CD14-positive monocyte (primary cell): ENCODE data around the gene ARMC5. TPM values are rescaled to one million over a fixed set of nuclear protein-coding genes. Genes with fewer than 3 reads are reported as not detected.

Source experiments
- DNase-seq, 3 donors: peaks; one replicate each; pipeline ENCODE4 v3.0.0-alpha.2; 2011 to 2022
- H2AFZ ChIP-seq: 2 replicates; pipeline ENCODE4 v1.6.0; 2012; ENCODE audit warnings: mild to moderate bottlenecking, low read depth, low read length, inconsistent platforms; ENCODE audit not compliant: insufficient read depth, poor library complexity, severe bottlenecking
- H3K27ac ChIP-seq, 2 donors: 1 replicate in 1 of 2; 2 replicates in 1 of 2; pipeline ENCODE4 v1.5.1; 2012 to 2013; ENCODE audit warnings: low read length in 2 of 2, control low read depth in 1 of 2, inconsistent platforms in 1 of 2, low read depth in 1 of 2, mild to moderate bottlenecking in 1 of 2
- H3K27me3 ChIP-seq, 2 donors: one replicate each; pipeline versions ENCODE4 v1.6.0 to v1.6.1; 2011 to 2013; ENCODE audit warnings: low read length in 2 of 2; ENCODE audit not compliant: control insufficient read depth in 2 of 2, insufficient read depth in 2 of 2
- H3K36me3 ChIP-seq, 2 donors: replicated peaks in 1 of 2; 1 replicate in 1 of 2; 2 replicates in 1 of 2; pipeline versions ENCODE4 v1.5.1 to v1.6.1; 2012 to 2013; ENCODE audit warnings: low read length in 2 of 2, control low read depth in 1 of 2, inconsistent platforms in 1 of 2, mild to moderate bottlenecking in 1 of 2; ENCODE audit not compliant: insufficient read depth in 2 of 2, control insufficient read depth in 1 of 2
- H3K4me1 ChIP-seq, 2 donors: 1 replicate in 1 of 2; 2 replicates in 1 of 2; pipeline versions ENCODE4 v1.5.1 to v1.6.1; 2012 to 2013; ENCODE audit warnings: low read length in 2 of 2, control low read depth in 1 of 2, inconsistent platforms in 1 of 2, mild to moderate bottlenecking in 1 of 2, moderate library complexity in 1 of 2; ENCODE audit not compliant: insufficient read depth in 2 of 2, control insufficient read depth in 1 of 2
- H3K4me2 ChIP-seq: replicated peaks from 2 replicates; pipeline ENCODE3; 2012; ENCODE audit warnings: low read length, moderate library complexity, mild to moderate bottlenecking; ENCODE audit not compliant: poor library complexity, severe bottlenecking; ENCODE audit errors: extremely low read depth
- H3K4me3 ChIP-seq, 3 experiments: fragments of 200-600 bp in 1 of 3; sonication (generic) in 1 of 3; replicated peaks in 1 of 3; 1 replicate in 2 of 3; 2 replicates in 1 of 3; pipeline ENCODE4 v1.5.1; 2011 to 2013; ENCODE audit warnings: low read length in 3 of 3, mild to moderate bottlenecking in 3 of 3, control low read depth in 2 of 3, low read depth in 2 of 3, inconsistent platforms in 1 of 3, moderate library complexity in 1 of 3
- H3K79me2 ChIP-seq: 2 replicates; pipeline ENCODE4 v1.6.0; 2012; ENCODE audit warnings: mild to moderate bottlenecking, control low read depth, inconsistent platforms, low read length, moderate library complexity; ENCODE audit not compliant: insufficient read depth
- H3K9ac ChIP-seq: 2 replicates; pipeline ENCODE4 v1.6.0; 2017; ENCODE audit warnings: low read length, mild to moderate bottlenecking; ENCODE audit not compliant: insufficient read depth, poor library complexity, severe bottlenecking
- H3K9me3 ChIP-seq, 2 donors: replicated peaks in 1 of 2; 1 replicate in 1 of 2; 2 replicates in 1 of 2; pipeline versions ENCODE4 v1.5.1 to v1.6.1; 2012 to 2013; ENCODE audit warnings: low read length in 2 of 2, control low read depth in 1 of 2; ENCODE audit not compliant: control insufficient read depth in 1 of 2, insufficient read depth in 1 of 2
- H4K20me1 ChIP-seq: 2 replicates; pipeline ENCODE4 v1.6.0; 2012; ENCODE audit warnings: mild to moderate bottlenecking, low read length, control low read depth, moderate library complexity; ENCODE audit not compliant: insufficient read depth
- H3K27ac Mint-ChIP-seq, 7 donors: one replicate each; pipeline ENCODE4 v1.8.0; 2020; ENCODE audit warnings: mild to moderate bottlenecking in 7 of 7, mixed read lengths in 7 of 7, moderate library complexity in 6 of 7, inconsistent platforms in 2 of 7
- H3K27me3 Mint-ChIP-seq, 3 donors: one replicate each; pipeline ENCODE4 v1.8.0; 2021 to 2022; ENCODE audit warnings: low read depth in 3 of 3, mild to moderate bottlenecking in 3 of 3, mixed read lengths in 3 of 3, moderate library complexity in 3 of 3, inconsistent platforms in 1 of 3
- H3K36me3 Mint-ChIP-seq, 2 donors: one replicate each; pipeline ENCODE4 v1.8.0; 2020; ENCODE audit warnings: mixed read lengths in 2 of 2, inconsistent platforms in 1 of 2, mild to moderate bottlenecking in 1 of 2
- H3K4me1 Mint-ChIP-seq: one replicate; pipeline ENCODE4 v1.8.0; 2020; ENCODE audit warnings: mild to moderate bottlenecking, mixed read lengths
- H3K4me3 Mint-ChIP-seq, 2 donors: one replicate each; pipeline ENCODE4 v1.8.0; 2020; ENCODE audit warnings: mild to moderate bottlenecking in 2 of 2, mixed read lengths in 2 of 2, moderate library complexity in 1 of 2
- H3K9me3 Mint-ChIP-seq, 7 donors: one replicate each; pipeline ENCODE4 v1.8.0; 2020 to 2022; ENCODE audit warnings: mixed read lengths in 7 of 7, mild to moderate bottlenecking in 6 of 7, moderate library complexity in 6 of 7, inconsistent platforms in 2 of 7
- WGBS: methylation state at CpG from one replicate; pipeline ENCODE4 v1.1.5; 2013; ENCODE audit warnings: missing lambda C conversion rate; ENCODE audit not compliant: insufficient coverage; 5-methylcytosine and 5-hydroxymethylcytosine counted together
- intact Hi-C, 2 donors: fragments of 100-400 bp; cut with micrococcal nuclease; formaldehyde crosslinking; loops; one replicate each; pipeline versions ENCODE4 v1.15.0 to v1.15.1; 2023
- polyA plus RNA-seq, 3 donors: library from polyadenylated mRNA; depleted of rRNA in 1 of 3; unstranded in 2 of 3; stranded (reverse) in 1 of 3; fragments of 300-500 nt in 2 of 3; fragments of >200 nt in 1 of 3; fragmentation: Illumina TruSeq in 2 of 3; gene quantifications; 1 replicate in 2 of 3; 2 replicates in 1 of 3; pipeline ENCODE4 v1.2.3, GENCODE V29; 2012 to 2021
- TF ChIP-seq, protein P1 (sequence below): fragments of 200-600 bp; IDR thresholded peaks from one replicate; pipeline ENCODE4 v1.8.0; 2022; ENCODE audit warnings: antibody characterized with exemption, mild to moderate bottlenecking

ARMC5 gene
- polyA plus RNA-seq, 3 donors = 2.9 to 9.3 (median 4.2) TPM

- TF ChIP-seq, protein P1, sequence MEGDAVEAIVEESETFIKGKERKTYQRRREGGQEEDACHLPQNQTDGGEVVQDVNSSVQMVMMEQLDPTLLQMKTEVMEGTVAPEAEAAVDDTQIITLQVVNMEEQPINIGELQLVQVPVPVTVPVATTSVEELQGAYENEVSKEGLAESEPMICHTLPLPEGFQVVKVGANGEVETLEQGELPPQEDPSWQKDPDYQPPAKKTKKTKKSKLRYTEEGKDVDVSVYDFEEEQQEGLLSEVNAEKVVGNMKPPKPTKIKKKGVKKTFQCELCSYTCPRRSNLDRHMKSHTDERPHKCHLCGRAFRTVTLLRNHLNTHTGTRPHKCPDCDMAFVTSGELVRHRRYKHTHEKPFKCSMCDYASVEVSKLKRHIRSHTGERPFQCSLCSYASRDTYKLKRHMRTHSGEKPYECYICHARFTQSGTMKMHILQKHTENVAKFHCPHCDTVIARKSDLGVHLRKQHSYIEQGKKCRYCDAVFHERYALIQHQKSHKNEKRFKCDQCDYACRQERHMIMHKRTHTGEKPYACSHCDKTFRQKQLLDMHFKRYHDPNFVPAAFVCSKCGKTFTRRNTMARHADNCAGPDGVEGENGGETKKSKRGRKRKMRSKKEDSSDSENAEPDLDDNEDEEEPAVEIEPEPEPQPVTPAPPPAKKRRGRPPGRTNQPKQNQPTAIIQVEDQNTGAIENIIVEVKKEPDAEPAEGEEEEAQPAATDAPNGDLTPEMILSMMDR = no peak
- peaks cover 0 to 29% of the 10 kb centered on the region in 2 donors for H3K27me3 ChIP-seq
- no peaks in the 10 kb centered on the region for H3K79me2 ChIP-seq
- Mint-ChIP-seq H3K27me3 (peaks cover 4 to 59% (median 47%) of the 10 kb centered on the region in 3 donors), H3K4me3 (peak overlapping the region; percentile 86 to 91), H3K9me3 (peaks cover 5 to 15% (median 7%) of the 10 kb centered on the region in 7 donors), H3K36me3 (peaks cover 3% of the 10 kb centered on the region in 2 donors), H3K27ac (peak overlapping the region in 1 of 7 donors; percentile 5), H3K4me1 (peaks cover 40% of the 10 kb centered on the region)
- peaks cover 0 to 5% of the 10 kb centered on the region in 2 donors for H3K9me3 ChIP-seq
- H3K4me3 ChIP-seq = peak overlapping the region in 2 of 3 experiments; percentile 55 to 78
- H3K36me3 ChIP-seq = no peaks in the 10 kb centered on the region
- H3K4me1 ChIP-seq = peaks cover 26 to 38% of the 10 kb centered on the region in 2 donors
- no peak for DNase-seq
- intact Hi-C loops = no loop called here
- no peaks in the 10 kb centered on the region for H4K20me1 ChIP-seq
- H3K9ac ChIP-seq = peak overlapping the region; percentile 43
- peak overlapping the region; percentile 87 for H3K4me2 ChIP-seq
- H3K27ac ChIP-seq = no peak overlapping the region
- peak overlapping the region; percentile 91 for H2AFZ ChIP-seq
- 65% methylated on average over 25 of the region's 26 CpGs for WGBS
These were observed 16.6 kb downstream of the ARMC5 start for GRCh38 chr16:31475946-31476302.

- WGBS = 2% methylated on average over 44 of the region's 68 CpGs
- peaks cover 24 to 38% of the 10 kb centered on the region in 2 donors for H3K4me1 ChIP-seq
- peaks cover 2 to 53% (median 40%) of the 10 kb centered on the region in 3 donors for H3K27me3 Mint-ChIP-seq
- H3K79me2 ChIP-seq = no peaks in the 10 kb centered on the region
- TF ChIP-seq, protein P1 = no peak
- no peak overlapping the region for H3K27ac ChIP-seq
- peaks cover 5 to 12% (median 7%) of the 10 kb centered on the region in 7 donors for H3K9me3 Mint-ChIP-seq
- H4K20me1 ChIP-seq = no peaks in the 10 kb centered on the region
- no peaks in the 10 kb centered on the region for H3K36me3 ChIP-seq
- peaks cover 0 to 24% of the 10 kb centered on the region in 2 donors for H3K27me3 ChIP-seq
- peak; percentile 48 to 69 (median 56) for DNase-seq
- peak overlapping the region; percentile 91 for H2AFZ ChIP-seq
- peaks cover 0 to 3% of the 10 kb centered on the region in 2 donors for H3K36me3 Mint-ChIP-seq
- H3K9me3 ChIP-seq = peaks cover 0 to 5% of the 10 kb centered on the region in 2 donors
- H3K4me3 ChIP-seq = peak overlapping the region; percentile 53 to 78 (median 55)
- H3K27ac Mint-ChIP-seq = peak overlapping the region in 6 of 7 donors; percentile 8 to 80 (median 66)
- intact Hi-C loops = no loop called here
- H3K4me1 Mint-ChIP-seq = peaks cover 39% of the 10 kb centered on the region
- peak overlapping the region; percentile 86 to 91 for H3K4me3 Mint-ChIP-seq
- peak overlapping the region; percentile 87 for H3K4me2 ChIP-seq
- peak overlapping the region; percentile 43 for H3K9ac ChIP-seq
These were observed 17.3 kb downstream of the ARMC5 start for GRCh38 chr16:31476303-31477219.
